ENCODE data around the gene AGRN.

AGRN gene

GRCh38 chr1:1079408-1080121, 59.6 kb downstream of the AGRN start:
- DNase-seq (ENCODE audit: low read depth in 2 of 2), result no peak

GRCh38 chr1:1080122-1080757, 60.3 kb downstream of the AGRN start:
- no peak for DNase-seq (ENCODE audit: low read depth in 2 of 2)

- DNase-seq (ENCODE audit: low read depth in 2 of 2), result no peak
These were observed 61.0 kb downstream of the AGRN start for GRCh38 chr1:1080951-1081310.

GRCh38 chr1:1081311-1082238, 61.7 kb downstream of the AGRN start:
- no peak for DNase-seq (ENCODE audit: low read depth in 2 of 2)

- DNase-seq (ENCODE audit: low read depth in 2 of 2), result no peak
These were observed 62.4 kb downstream of the AGRN start for GRCh38 chr1:1082239-1082775.

- DNase-seq (ENCODE audit: low read depth in 2 of 2), result no peak
These were observed 63.0 kb downstream of the AGRN start for GRCh38 chr1:1082776-1083415.

GRCh38 chr1:1083416-1084371, 63.8 kb downstream of the AGRN start:
- no peak for DNase-seq (ENCODE audit: low read depth in 2 of 2)

- no peak for DNase-seq (ENCODE audit: low read depth in 2 of 2)
These were observed 64.7 kb downstream of the AGRN start for GRCh38 chr1:1084372-1085170.

- no peak for DNase-seq (ENCODE audit: low read depth in 2 of 2)
These were observed 65.4 kb downstream of the AGRN start for GRCh38 chr1:1085171-1085841.

GRCh38 chr1:1085911-1086841, 66.3 kb downstream of the AGRN start:
- DNase-seq (ENCODE audit: low read depth in 2 of 2), result no peak

- no peak for DNase-seq (ENCODE audit: low read depth in 2 of 2)
These were observed 67.0 kb downstream of the AGRN start for GRCh38 chr1:1086911-1087341.

- DNase-seq (ENCODE audit: low read depth in 2 of 2), result no peak
These were observed 67.6 kb downstream of the AGRN start for GRCh38 chr1:1087351-1088028.

- no peak for DNase-seq (ENCODE audit: low read depth in 2 of 2)
These were observed 68.3 kb downstream of the AGRN start for GRCh38 chr1:1088029-1088800.

GRCh38 chr1:1088801-1089680, 69.1 kb downstream of the AGRN start:
- DNase-seq (ENCODE audit: low read depth in 2 of 2), result no peak

- DNase-seq (ENCODE audit: low read depth in 2 of 2), result no peak
These were observed 70.0 kb downstream of the AGRN start for GRCh38 chr1:1089731-1090423.
